Activated B cell treated with CpG ODN at 0.5 μM for 24 hours (primary cell): ENCODE measurements around the gene DUSP12. TPM values are rescaled to one million over a fixed set of nuclear protein-coding genes. Genes with fewer than 3 reads are reported as not detected.

Experiments
- ATAC-seq: fragments of 200-7000 bp; cut with Tn5 transposase; one replicate; pipeline ENCODE4 v1.10.0; 2021; ENCODE audit warnings: low read depth, mild to moderate bottlenecking, moderate library complexity
- CTCF ChIA-PET: fragments of 350-600 bp; sonication (Branson Sonifier 250); formaldehyde crosslinking; loops from one replicate; lab custom pipeline; 2021; ENCODE audit warnings: antibody characterized with exemption; lab: Charles Lee
- POLR2A ChIA-PET: fragments of 350-600 bp; sonication (Branson Sonifier 250); formaldehyde crosslinking; loops from one replicate; lab custom pipeline; 2021; ENCODE audit warnings: antibody characterized with exemption; lab: Charles Lee
- DNase-seq: peaks from one replicate; pipeline ENCODE4 v3.0.0; 2022
- H3K27ac Mint-ChIP-seq: one replicate; pipeline ENCODE4 v1.8.0; 2020; ENCODE audit warnings: mixed read lengths
- H3K27me3 Mint-ChIP-seq: one replicate; pipeline ENCODE4 v1.8.0; 2021; ENCODE audit warnings: mixed read lengths
- H3K36me3 Mint-ChIP-seq: one replicate; pipeline ENCODE4 v1.8.0; 2021; ENCODE audit warnings: low read depth, mixed read lengths
- H3K4me1 Mint-ChIP-seq: one replicate; pipeline ENCODE4 v1.8.0; 2021; ENCODE audit warnings: mixed read lengths
- H3K4me3 Mint-ChIP-seq: one replicate; pipeline ENCODE4 v1.8.0; 2020; ENCODE audit warnings: mild to moderate bottlenecking, mixed read lengths
- H3K9me3 Mint-ChIP-seq: one replicate; pipeline ENCODE4 v1.8.0; 2020; ENCODE audit warnings: mixed read lengths
- CTCF ChIP-seq: fragments of 200-600 bp; IDR thresholded peaks from one replicate; pipeline ENCODE4 v1.8.0; 2022; ENCODE audit warnings: antibody characterized with exemption, mild to moderate bottlenecking
- intact Hi-C: fragments of 100-400 bp; cut with micrococcal nuclease; formaldehyde crosslinking; loops from one replicate; pipeline ENCODE4 v1.15.1; 2024
- total RNA-seq: library from RNA; stranded (reverse); gene quantifications from 2 replicates; pipeline ENCODE4 v1.2.3, GENCODE V29; 2022

Gene DUSP12
- total RNA-seq, 1 donor from 2014 or later: 37.2 TPM

GRCh38 chr1:161787355-161787754 is 37.8 kb downstream of the DUSP12 start:
- Mint-ChIP-seq H3K4me3 (no peak overlapping the region), H3K27ac (no peak overlapping the region), H3K36me3 (peaks cover 76% of the 10 kb centered on the region), H3K4me1 (no peaks in the 10 kb centered on the region), H3K27me3 (no peaks in the 10 kb centered on the region), H3K9me3 (no peaks in the 10 kb centered on the region)
- ATAC-seq: no peak
- intact Hi-C loops: no loop called here
- POLR2A ChIA-PET: no interaction called here
- TF ChIP-seq CTCF: no peak
- CTCF ChIA-PET: no interaction called here
- no peak for DNase-seq

- Mint-ChIP-seq H3K36me3 (peaks cover 78% of the 10 kb centered on the region), H3K27ac (no peak overlapping the region), H3K9me3 (no peaks in the 10 kb centered on the region), H3K4me3 (no peak overlapping the region), H3K4me1 (peaks cover 2% of the 10 kb centered on the region), H3K27me3 (no peaks in the 10 kb centered on the region)
- no peak for ATAC-seq
- intact Hi-C loops: loop anchor here (5.0 to 10.0 kb wide), 3 partner anchors 54 to 834 kb away; no protein-coding TSS in a partner anchor
- DNase-seq: no peak
- TF ChIP-seq CTCF: no peak
- ChIA-PET CTCF (no interaction called here), POLR2A (no interaction called here)
Measured at GRCh38 chr1:161790587-161791317, 41.2 kb downstream of the DUSP12 start.

GRCh38 chr1:161791904-161792655 is 42.5 kb downstream of the DUSP12 start:
- no peaks in the 10 kb centered on the region for H3K9me3 Mint-ChIP-seq
- ATAC-seq (no peak), DNase-seq (no peak)
- peaks cover 78% of the 10 kb centered on the region for H3K36me3 Mint-ChIP-seq
- no peak overlapping the region for H3K4me3 Mint-ChIP-seq
- TF ChIP-seq CTCF: no peak
- no peak overlapping the region for H3K27ac Mint-ChIP-seq
- ChIA-PET CTCF (interaction anchor here (0.8 to 2.2 kb wide), 10 partner anchors 8 to 836 kb away, joined by 3 to 12 read pairs (median 5); no protein-coding TSS in a partner anchor), POLR2A (interaction anchor here (1.2 kb wide), 1 partner anchor 25 kb away, joined by 6 read pairs; the partner anchor contains the start of gene ATF6)
- H3K27me3 Mint-ChIP-seq: no peaks in the 10 kb centered on the region
- intact Hi-C loops: loop anchor here (1.0 to 10.0 kb wide), 4 partner anchors 53 to 833 kb away; no protein-coding TSS in a partner anchor
- peaks cover 2% of the 10 kb centered on the region for H3K4me1 Mint-ChIP-seq

GRCh38 chr1:161792740-161793139 is 43.2 kb downstream of the DUSP12 start:
- ChIA-PET POLR2A (interaction anchor here (1.2 kb wide), 1 partner anchor 26 kb away, joined by 6 read pairs; the partner anchor contains the start of gene ATF6), CTCF (interaction anchor here (0.5 to 2.2 kb wide), 11 partner anchors 9 to 836 kb away, joined by 3 to 12 read pairs (median 5); no protein-coding TSS in a partner anchor)
- Mint-ChIP-seq H3K4me3 (no peak overlapping the region), H3K9me3 (no peaks in the 10 kb centered on the region), H3K27me3 (no peaks in the 10 kb centered on the region), H3K4me1 (peaks cover 2% of the 10 kb centered on the region), H3K27ac (no peak overlapping the region), H3K36me3 (peaks cover 79% of the 10 kb centered on the region)
- intact Hi-C loops: loop anchor here (1.0 to 10.0 kb wide), 4 partner anchors 52 to 832 kb away; no protein-coding TSS in a partner anchor
- TF ChIP-seq CTCF: no peak
- DNase-seq (no peak), ATAC-seq (peak; percentile 60)

GRCh38 chr1:161799792-161800191 is 50.2 kb downstream of the DUSP12 start:
- DNase-seq: no peak
- intact Hi-C loops: loop anchor here (10.0 kb wide), 2 partner anchors 45 to 825 kb away; no protein-coding TSS in a partner anchor
- TF ChIP-seq CTCF: no peak
- ATAC-seq: no peak
- ChIA-PET POLR2A (no interaction called here), CTCF (no interaction called here)
- no peaks in the 10 kb centered on the region for H3K4me1 Mint-ChIP-seq
- peaks cover 82% of the 10 kb centered on the region for H3K36me3 Mint-ChIP-seq
- H3K27ac Mint-ChIP-seq: no peak overlapping the region
- H3K4me3 Mint-ChIP-seq: no peak overlapping the region
- no peaks in the 10 kb centered on the region for H3K9me3 Mint-ChIP-seq
- no peaks in the 10 kb centered on the region for H3K27me3 Mint-ChIP-seq
